ENCODE data around the gene COBL. TPM values are rescaled to one million over a fixed set of nuclear protein-coding genes. Genes with fewer than 3 reads are reported as not detected.

Gene COBL
- polyA plus RNA-seq, 1 donor (not counting 4 experiments of a cell fraction or from before 2014, with no cell fraction given) = 4.5 TPM

- dilution Hi-C loops (cut with MboI; ENCODE audit: extremely low pct_ligation_motif_present, low sequenced_read_pairs) = no loop called here
These were observed 80.9 kb downstream of the COBL start for GRCh38 chr7:51235593-51236313.

GRCh38 chr7:51234609-51235308 is 81.8 kb downstream of the COBL start:
- H3K36me3 ChIP-seq (ENCODE audit: control insufficient read depth in 2 of 2, extremely low read depth in 1 of 2, insufficient read depth in 2 of 2, low read length in 2 of 2) = no peaks in the 10 kb centered on the region
- H3K4me1 ChIP-seq (ENCODE audit: control insufficient read depth, extremely low read depth, insufficient read depth, low read length) = no peaks in the 10 kb centered on the region
- no peaks in the 10 kb centered on the region for H3K79me2 ChIP-seq (ENCODE audit: control insufficient read depth, insufficient read depth, low read length)
- H3K9ac ChIP-seq (ENCODE audit: control insufficient read depth, extremely low read depth, insufficient read depth, low read length) = no peak overlapping the region
- H2AFZ ChIP-seq (ENCODE audit: control insufficient read depth, low read length) = no peak overlapping the region
- no peak for DNase-seq (ENCODE audit: low read depth, low spot score)
- H4K20me1 ChIP-seq (ENCODE audit: control insufficient read depth, extremely low read depth, insufficient read depth, low read length) = no peaks in the 10 kb centered on the region
- no peak overlapping the region for H3K4me2 ChIP-seq (ENCODE audit: control insufficient read depth, extremely low read depth, insufficient read depth, low read depth, low read length)
- no peak overlapping the region for H3K27ac ChIP-seq (ENCODE audit: control insufficient read depth, insufficient read depth, low read length)
- no peak for FAIRE-seq
- no peak overlapping the region for H3K4me3 ChIP-seq (ENCODE audit: control insufficient read depth in 2 of 3, extremely low read depth in 1 of 3, insufficient read depth in 2 of 3, low read depth in 1 of 3, low read length in 3 of 3)
- no peaks in the 10 kb centered on the region for H3K9me1 ChIP-seq (ENCODE audit: control insufficient read depth, extremely low read depth, insufficient read depth, low read length)
- TF ChIP-seq EZH2 (IDR thresholded peaks at IDR 0.05; ENCODE audit: low read length) = no peak
- no peaks in the 10 kb centered on the region for H3K9me3 ChIP-seq (ENCODE audit: control insufficient read depth, low read depth, low read length)
- dilution Hi-C loops (cut with MboI; ENCODE audit: extremely low pct_ligation_motif_present, low sequenced_read_pairs) = no loop called here
- peaks cover 1% of the 10 kb centered on the region for H3K27me3 ChIP-seq (ENCODE audit: control insufficient read depth, extremely low read depth, insufficient read depth, low read length)

More at GRCh38 chr7:51235593-51236313, 80.9 kb downstream of the COBL start:
- DNase-seq (ENCODE audit: low read depth, low spot score) (no peak), FAIRE-seq (no peak)
- Histone ChIP-seq H3K9me1 (ENCODE audit: control insufficient read depth, extremely low read depth, insufficient read depth, low read length) (no peaks in the 10 kb centered on the region), H3K9me3 (ENCODE audit: control insufficient read depth, low read depth, low read length) (no peaks in the 10 kb centered on the region), H3K79me2 (ENCODE audit: control insufficient read depth, insufficient read depth, low read length) (no peaks in the 10 kb centered on the region), H3K4me1 (ENCODE audit: control insufficient read depth, extremely low read depth, insufficient read depth, low read length) (no peaks in the 10 kb centered on the region), H2AFZ (ENCODE audit: control insufficient read depth, low read length) (no peak overlapping the region), H3K4me2 (ENCODE audit: control insufficient read depth, extremely low read depth, insufficient read depth, low read depth, low read length) (no peak overlapping the region), H3K9ac (ENCODE audit: control insufficient read depth, extremely low read depth, insufficient read depth, low read length) (no peak overlapping the region), H3K27ac (ENCODE audit: control insufficient read depth, insufficient read depth, low read length) (no peak overlapping the region), H3K4me3 (ENCODE audit: control insufficient read depth in 2 of 3, extremely low read depth in 1 of 3, insufficient read depth in 2 of 3, low read depth in 1 of 3, low read length in 3 of 3) (no peak overlapping the region), H3K27me3 (ENCODE audit: control insufficient read depth, extremely low read depth, insufficient read depth, low read length) (no peaks in the 10 kb centered on the region), H4K20me1 (ENCODE audit: control insufficient read depth, extremely low read depth, insufficient read depth, low read length) (no peaks in the 10 kb centered on the region), H3K36me3 (ENCODE audit: control insufficient read depth in 2 of 2, extremely low read depth in 1 of 2, insufficient read depth in 2 of 2, low read length in 2 of 2) (no peaks in the 10 kb centered on the region)
- TF ChIP-seq EZH2 (IDR thresholded peaks at IDR 0.05; ENCODE audit: low read length) (no peak), CTCF (optimal IDR thresholded peaks at IDR 0.05 in 1 of 3, IDR thresholded peaks at IDR 0.05 in 1 of 3, conservative IDR thresholded peaks at IDR 0.05 in 1 of 3; ENCODE audit: extremely low read depth in 1 of 3, insufficient read depth in 2 of 3, low read length in 3 of 3) (no peak)
